LHCN-M2 (cell line): ENCODE data around the gene ARMC2. TPM values are rescaled to one million over a fixed set of nuclear protein-coding genes. Genes with fewer than 3 reads are reported as not detected.
A peak's percentile ranks its signal among the peaks of the same experiment; 100 is the strongest.
"Not testable (repeated sequence)": the region's sequence is repeated elsewhere in the genome, so short reads cannot be mapped to it uniquely, and the experiment has no call there.

Experiments used
- DNase-seq: peaks from one replicate; pipeline ENCODE4 v3.0.0-alpha.2; 2012; ENCODE audit warnings: low read depth
- total RNA-seq: library from RNA; depleted of rRNA; stranded (reverse); fragments of >200 nt; gene quantifications from 2 replicates; pipeline ENCODE4 v1.2.3, GENCODE V29; 2014

Gene ARMC2
- total RNA-seq, 1 experiment from 2014 or later = 1.4 TPM

- no peak for DNase-seq
Measured at GRCh38 chr6:108869876-108870275, 21.7 kb downstream of the ARMC2 start.

GRCh38 chr6:108870357-108870756 is 22.1 kb downstream of the ARMC2 start:
- no peak for DNase-seq

- DNase-seq = no peak
Measured at GRCh38 chr6:108872141-108872557, 23.9 kb downstream of the ARMC2 start.

- no peak for DNase-seq
Measured at GRCh38 chr6:108872575-108872974, 24.4 kb downstream of the ARMC2 start.

GRCh38 chr6:108873251-108873650 is 25.0 kb downstream of the ARMC2 start:
- DNase-seq = no peak

GRCh38 chr6:108873971-108874370 is 25.7 kb downstream of the ARMC2 start:
- no peak for DNase-seq

- peak; percentile 67 for DNase-seq
Measured at GRCh38 chr6:108874470-108875160, 26.4 kb downstream of the ARMC2 start.

- DNase-seq = no peak
Measured at GRCh38 chr6:108875161-108875555, 26.9 kb downstream of the ARMC2 start.

- peak; percentile 74 for DNase-seq
Measured at GRCh38 chr6:108877046-108877751, 29.0 kb downstream of the ARMC2 start.

- DNase-seq = no peak
Measured at GRCh38 chr6:108878942-108879341, 30.7 kb downstream of the ARMC2 start.

GRCh38 chr6:108883172-108883571 is 35.0 kb downstream of the ARMC2 start:
- DNase-seq = no peak

GRCh38 chr6:108884211-108885059 is 36.2 kb downstream of the ARMC2 start:
- DNase-seq = no peak

GRCh38 chr6:108888052-108888451 is 39.8 kb downstream of the ARMC2 start:
- DNase-seq = no peak

- DNase-seq = no peak
Measured at GRCh38 chr6:108888745-108889144, 40.5 kb downstream of the ARMC2 start.

GRCh38 chr6:108890898-108891297 is 42.7 kb downstream of the ARMC2 start:
- not testable (repeated sequence) for DNase-seq

GRCh38 chr6:108895571-108895970 is 47.3 kb downstream of the ARMC2 start:
- DNase-seq = peak; percentile 50

GRCh38 chr6:108896111-108896661 is 48.0 kb downstream of the ARMC2 start:
- DNase-seq = peak; percentile 90

GRCh38 chr6:108897371-108897770 is 49.1 kb downstream of the ARMC2 start:
- DNase-seq = peak; percentile 76

- peak; percentile 33 for DNase-seq
Measured at GRCh38 chr6:108902382-108902792, 54.2 kb downstream of the ARMC2 start.

GRCh38 chr6:108903796-108904195 is 55.6 kb downstream of the ARMC2 start:
- DNase-seq = no peak

GRCh38 chr6:108904741-108905140 is 56.5 kb downstream of the ARMC2 start:
- no peak for DNase-seq
